Posterior cingulate gyrus (tissue), 11 donors: ENCODE measurements around the gene CETN1.

ENCODE experiments used
- DNase-seq, 10 donors: peaks; one replicate each; pipeline versions ENCODE4 v3.0.0 to v3.0.0-alpha.2; 2020 to 2021; ENCODE audit warnings: mixed read lengths in 3 of 10
- intact Hi-C: fragments of 100-400 bp; cut with DNase I; formaldehyde crosslinking; loops from one replicate; pipeline ENCODE4 v1.15.1; 2023

CETN1 gene

GRCh38 chr18:618618-619017 lies 38.4 kb downstream of the CETN1 start:
- intact Hi-C loops, result no loop called here
- no peak for DNase-seq

GRCh38 chr18:621291-622043 lies 41.3 kb downstream of the CETN1 start:
- intact Hi-C loops, result loop anchor here (5.0 kb wide), 1 partner anchor 91 kb away; the partner anchor contains the start of gene ENOSF1
- no peak for DNase-seq

GRCh38 chr18:622289-622688 lies 42.1 kb downstream of the CETN1 start:
- DNase-seq, result no peak
- intact Hi-C loops, result loop anchor here (5.0 kb wide), 1 partner anchor 90 kb away; the partner anchor contains the start of gene ENOSF1

- intact Hi-C loops, result loop anchor here (2.0 to 5.0 kb wide), 2 partner anchors 88 to 207 kb away; partner anchors contain the start of gene ENOSF1
- DNase-seq, result peak; percentile 34 to 92 (median 74)
These were observed 43.8 kb downstream of the CETN1 start for GRCh38 chr18:623761-624620.

- intact Hi-C loops, result no loop called here
- DNase-seq, result no peak
These were observed 47.1 kb downstream of the CETN1 start for GRCh38 chr18:627231-627630.

GRCh38 chr18:629269-630150 lies 49.3 kb downstream of the CETN1 start:
- DNase-seq, result no peak
- intact Hi-C loops, result no loop called here

GRCh38 chr18:631560-631959 lies 51.4 kb downstream of the CETN1 start:
- no peak for DNase-seq
- intact Hi-C loops, result no loop called here
